Measurements from ENCODE around the gene PKN2. TPM values are rescaled to one million over a fixed set of nuclear protein-coding genes. Genes with fewer than 3 reads are reported as not detected.
"Not testable (repeated sequence)": the region's sequence is repeated elsewhere in the genome, so short reads cannot be mapped to it uniquely, and the experiment has no call there.

Gene PKN2
- polyA plus RNA-seq, 3 donors, result 6.9 to 23.0 (median 8.7) TPM

GRCh38 chr1:88708011-88708410 is 23.9 kb downstream of the PKN2 start:
- intact Hi-C loops (cut with micrococcal nuclease), result no loop called here
- no peak overlapping the region for H3K27ac Mint-ChIP-seq

GRCh38 chr1:88712907-88713306 is 28.8 kb downstream of the PKN2 start:
- peaks cover 76% of the 10 kb centered on the region for H3K79me2 ChIP-seq (ENCODE audit: insufficient read depth, low read length)
- H3K36me3 ChIP-seq (replicated peaks in 1 of 2; ENCODE audit: control insufficient read depth in 1 of 2, insufficient read depth in 2 of 2, low read length in 2 of 2), result peaks cover 7 to 21% of the 10 kb centered on the region in 2 donors
- H3K4me1 Mint-ChIP-seq, result peaks cover 28% of the 10 kb centered on the region

More at GRCh38 chr1:88708011-88708410, 23.9 kb downstream of the PKN2 start:
- H3K27me3 ChIP-seq (ENCODE audit: control insufficient read depth in 2 of 2, insufficient read depth in 2 of 2, low read length in 2 of 2), result no peaks in the 10 kb centered on the region
- TF ChIP-seq CTCF (IDR thresholded peaks at IDR 0.05), result no peak
- no peak overlapping the region for H3K4me2 ChIP-seq (replicated peaks; ENCODE audit: extremely low read depth, low read length, poor library complexity, severe bottlenecking)
- H3K9ac ChIP-seq (ENCODE audit: insufficient read depth, low read length, poor library complexity, severe bottlenecking), result no peak overlapping the region
- WGBS (ENCODE audit: insufficient coverage), result no CpG with 5 or more reads among the region's 2 CpGs
- peaks cover 18% of the 10 kb centered on the region for H4K20me1 ChIP-seq (ENCODE audit: insufficient read depth, low read length)
- peaks cover 96% of the 10 kb centered on the region for H3K79me2 ChIP-seq (ENCODE audit: insufficient read depth, low read length)
- H3K4me3 Mint-ChIP-seq, result no peak overlapping the region
- peaks cover 20 to 37% of the 10 kb centered on the region in 2 donors for H3K36me3 Mint-ChIP-seq
- H3K4me3 ChIP-seq (replicated peaks in 1 of 3; ENCODE audit: low read depth in 2 of 3, low read length in 3 of 3), result no peak overlapping the region
- H3K4me1 Mint-ChIP-seq, result peaks cover 11% of the 10 kb centered on the region
- no peaks in the 10 kb centered on the region for H3K9me3 ChIP-seq (replicated peaks in 1 of 2; ENCODE audit: control insufficient read depth in 1 of 2, insufficient read depth in 1 of 2, low read length in 2 of 2)
- H3K27me3 Mint-ChIP-seq (ENCODE audit: low read depth in 3 of 3), result no peaks in the 10 kb centered on the region
- no peak overlapping the region for H3K27ac ChIP-seq (ENCODE audit: low read depth in 1 of 2, low read length in 2 of 2)
- DNase-seq, result no peak
- peaks cover 7 to 21% of the 10 kb centered on the region in 2 donors for H3K36me3 ChIP-seq (replicated peaks in 1 of 2; ENCODE audit: control insufficient read depth in 1 of 2, insufficient read depth in 2 of 2, low read length in 2 of 2)
- H2AFZ ChIP-seq (ENCODE audit: insufficient read depth, low read depth, low read length, poor library complexity, severe bottlenecking), result no peak overlapping the region
- peaks cover under 1 to 13% of the 10 kb centered on the region in 2 donors for H3K4me1 ChIP-seq (ENCODE audit: control insufficient read depth in 1 of 2, insufficient read depth in 2 of 2, low read length in 2 of 2)
- peaks cover 0 to 6% (median 0%) of the 10 kb centered on the region in 7 donors for H3K9me3 Mint-ChIP-seq

DNA sequence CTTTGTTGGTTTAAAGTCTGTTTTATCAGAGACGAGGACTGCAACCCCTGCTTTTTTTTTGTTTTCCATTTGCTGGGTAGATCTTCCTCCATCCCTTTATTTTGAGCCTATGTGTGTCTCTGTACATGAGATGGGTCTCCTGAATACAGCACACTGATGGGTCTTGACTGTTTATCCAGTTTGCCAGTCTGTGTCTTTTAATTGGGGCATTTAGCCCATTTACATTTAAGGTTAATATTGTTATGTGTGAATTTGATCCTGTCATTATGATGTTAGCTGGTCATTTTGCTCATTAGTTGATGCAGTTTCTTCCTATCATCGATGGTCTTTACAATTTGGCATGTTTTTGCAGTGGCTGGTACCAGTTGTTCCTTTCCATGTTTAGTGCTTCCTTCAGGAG is 32.5 kb downstream of the PKN2 start:
- H3K9ac ChIP-seq (ENCODE audit: insufficient read depth, low read length, poor library complexity, severe bottlenecking); H3K36me3 ChIP-seq (replicated peaks in 1 of 2; ENCODE audit: control insufficient read depth in 1 of 2, insufficient read depth in 2 of 2, low read length in 2 of 2); H3K4me1 ChIP-seq (ENCODE audit: control insufficient read depth in 1 of 2, insufficient read depth in 2 of 2, low read length in 2 of 2); H3K4me2 ChIP-seq (replicated peaks; ENCODE audit: extremely low read depth, low read length, poor library complexity, severe bottlenecking); H3K27ac ChIP-seq (ENCODE audit: low read depth in 1 of 2, low read length in 2 of 2); H3K27me3 Mint-ChIP-seq (ENCODE audit: low read depth in 3 of 3); H3K9me3 ChIP-seq (replicated peaks in 1 of 2; ENCODE audit: control insufficient read depth in 1 of 2, insufficient read depth in 1 of 2, low read length in 2 of 2); H2AFZ ChIP-seq (ENCODE audit: insufficient read depth, low read depth, low read length, poor library complexity, severe bottlenecking); H3K4me3 Mint-ChIP-seq; H3K9me3 Mint-ChIP-seq; intact Hi-C loops (cut with micrococcal nuclease); DNase-seq; H3K27me3 ChIP-seq (ENCODE audit: control insufficient read depth in 2 of 2, insufficient read depth in 2 of 2, low read length in 2 of 2); H3K27ac Mint-ChIP-seq; H3K4me3 ChIP-seq (replicated peaks in 1 of 3; ENCODE audit: low read depth in 2 of 3, low read length in 3 of 3): not testable (repeated sequence)
- Histone ChIP-seq H4K20me1 (ENCODE audit: insufficient read depth, low read length) (peaks cover 53% of the 10 kb centered on the region), H3K79me2 (ENCODE audit: insufficient read depth, low read length) (peaks cover 80% of the 10 kb centered on the region)
- Mint-ChIP-seq H3K4me1 (peaks cover 20% of the 10 kb centered on the region), H3K36me3 (peaks cover 11 to 27% of the 10 kb centered on the region in 2 donors)
- WGBS (ENCODE audit: insufficient coverage), result no CpG with 5 or more reads among the region's 2 CpGs

More at GRCh38 chr1:88712907-88713306, 28.8 kb downstream of the PKN2 start:
- H3K27ac Mint-ChIP-seq; H3K9ac ChIP-seq (ENCODE audit: insufficient read depth, low read length, poor library complexity, severe bottlenecking); H3K4me3 ChIP-seq (replicated peaks in 1 of 3; ENCODE audit: low read depth in 2 of 3, low read length in 3 of 3); DNase-seq; H3K9me3 ChIP-seq (replicated peaks in 1 of 2; ENCODE audit: control insufficient read depth in 1 of 2, insufficient read depth in 1 of 2, low read length in 2 of 2); intact Hi-C loops (cut with micrococcal nuclease); H3K4me2 ChIP-seq (replicated peaks; ENCODE audit: extremely low read depth, low read length, poor library complexity, severe bottlenecking); H3K4me3 Mint-ChIP-seq; H3K9me3 Mint-ChIP-seq; H3K27ac ChIP-seq (ENCODE audit: low read depth in 1 of 2, low read length in 2 of 2); H3K27me3 ChIP-seq (ENCODE audit: control insufficient read depth in 2 of 2, insufficient read depth in 2 of 2, low read length in 2 of 2); H2AFZ ChIP-seq (ENCODE audit: insufficient read depth, low read depth, low read length, poor library complexity, severe bottlenecking); H3K27me3 Mint-ChIP-seq (ENCODE audit: low read depth in 3 of 3): not testable (repeated sequence)
- Histone ChIP-seq H4K20me1 (ENCODE audit: insufficient read depth, low read length) (peaks cover 29% of the 10 kb centered on the region), H3K4me1 (ENCODE audit: control insufficient read depth in 1 of 2, insufficient read depth in 2 of 2, low read length in 2 of 2) (peaks cover 0 to 11% of the 10 kb centered on the region in 2 donors)
- peaks cover 24 to 43% of the 10 kb centered on the region in 2 donors for H3K36me3 Mint-ChIP-seq
- no CpG with 5 or more reads among the region's 1 CpG for WGBS (ENCODE audit: insufficient coverage)

Measured in CD14-positive monocyte (primary cell).